GM23248 (cell line): ENCODE measurements around the gene PXDC1.

Source experiments
- EZH2 ChIP-seq: fragments of 200-600 bp; sonication (generic); IDR thresholded peaks from 2 replicates; pipeline ENCODE4 v1.6.1; 2018; ENCODE audit warnings: antibody characterized with exemption, mild to moderate bottlenecking; ENCODE audit not compliant: insufficient read depth, poor library complexity, severe bottlenecking
- EZH2phosphoT487 ChIP-seq: fragments of 200-600 bp; sonication (generic); IDR thresholded peaks from 2 replicates; pipeline ENCODE4 v1.6.1; 2018; ENCODE audit warnings: antibody characterized with exemption, moderate library complexity, mild to moderate bottlenecking, low read depth; ENCODE audit not compliant: insufficient read depth

- TF ChIP-seq EZH2 (no peak), EZH2phosphoT487 (no peak)
Observed at GRCh38 chr6:3723966-3724365, 27.5 kb downstream of the PXDC1 start.
